Karpas-422 (cell line): Measurements from ENCODE around the gene GLA. TPM values are rescaled to one million over a fixed set of nuclear protein-coding genes. Genes with fewer than 3 reads are reported as not detected.

Experiments used
- DNase-seq: peaks from one replicate; pipeline ENCODE4 v3.0.0-alpha.2; 2015
- H2AFZ ChIP-seq: fragments of 200-600 bp; sonication (generic); 2 replicates; pipeline ENCODE4 v1.6.1; 2014; ENCODE audit warnings: antibody characterized with exemption, low read length, mixed read lengths
- H3K27ac ChIP-seq: fragments of 200-600 bp; sonication (generic); 2 replicates; pipeline ENCODE4 v1.5.1; 2014; ENCODE audit warnings: mild to moderate bottlenecking, low read length, moderate library complexity
- H3K27me3 ChIP-seq: fragments of 200-600 bp; sonication (generic); 2 replicates; pipeline ENCODE4 v1.6.1; 2014; ENCODE audit warnings: low read length, mixed read lengths
- H3K36me3 ChIP-seq: fragments of 200-600 bp; sonication (generic); 2 replicates; pipeline ENCODE4 v1.6.1; 2014; ENCODE audit warnings: low read length, mixed read lengths; ENCODE audit not compliant: insufficient read depth
- H3K4me1 ChIP-seq: fragments of 200-600 bp; sonication (generic); 2 replicates; pipeline ENCODE4 v1.6.1; 2014; ENCODE audit warnings: mild to moderate bottlenecking, low read length, mixed read lengths
- H3K4me2 ChIP-seq: fragments of 200-600 bp; sonication (generic); 2 replicates; pipeline ENCODE4 v1.6.1; 2014; ENCODE audit warnings: low read length, low read depth, mild to moderate bottlenecking; ENCODE audit not compliant: poor library complexity, severe bottlenecking
- H3K4me3 ChIP-seq: fragments of 200-600 bp; sonication (generic); 2 replicates; pipeline ENCODE4 v1.5.1; 2014; ENCODE audit warnings: mild to moderate bottlenecking, antibody characterized with exemption, low read length, mixed read lengths
- H3K79me2 ChIP-seq: fragments of 200-600 bp; sonication (generic); 2 replicates; pipeline ENCODE4 v1.6.1; 2014; ENCODE audit warnings: mild to moderate bottlenecking, low read length, mixed read lengths
- H3K9ac ChIP-seq: fragments of 200-600 bp; sonication (generic); 2 replicates; pipeline ENCODE4 v1.6.0; 2014; ENCODE audit warnings: low read length
- H3K9me2 ChIP-seq: fragments of 200-600 bp; sonication (generic), shearing (Covaris generic); replicated peaks from 2 replicates; pipeline ENCODE4 v1.6.0; 2014; ENCODE audit warnings: mild to moderate bottlenecking, low read length, moderate library complexity; ENCODE audit not compliant: insufficient read depth
- H3K9me3 ChIP-seq: fragments of 300-700, 200-600 bp; sonication (generic); 2 replicates; pipeline ENCODE4 v1.6.1; 2014; ENCODE audit warnings: low read length, mixed read lengths
- H4K20me1 ChIP-seq: fragments of 200-600 bp; sonication (generic); 2 replicates; pipeline ENCODE4 v1.6.1; 2014; ENCODE audit warnings: mild to moderate bottlenecking, antibody characterized with exemption, low read length, low read depth; ENCODE audit not compliant: insufficient read depth
- total RNA-seq: library from RNA; depleted of rRNA; stranded (reverse); fragments of >200 nt; shearing (Covaris generic); gene quantifications from 2 replicates; pipeline ENCODE4 v1.2.3, GENCODE V29; 2014; ENCODE audit warnings: low replicate concordance; rRNA removed

GLA gene
- total RNA-seq, 1 experiment from 2014 or later = 30.1 TPM

- DNase-seq = no peak
- Histone ChIP-seq H3K9ac (no peak overlapping the region), H3K4me2 (no peak overlapping the region), H3K9me3 (no peaks in the 10 kb centered on the region), H3K4me1 (peaks cover 16% of the 10 kb centered on the region), H2AFZ (no peak overlapping the region), H3K9me2 (no peaks in the 10 kb centered on the region), H3K27me3 (no peaks in the 10 kb centered on the region), H3K27ac (no peak overlapping the region), H3K36me3 (peaks cover 22% of the 10 kb centered on the region), H3K79me2 (no peaks in the 10 kb centered on the region), H4K20me1 (no peaks in the 10 kb centered on the region), H3K4me3 (no peak overlapping the region)
Measured at GRCh38 chrX:101360390-101360789, 47.3 kb downstream of the GLA start.

- Histone ChIP-seq H3K79me2 (no peaks in the 10 kb centered on the region), H3K27me3 (no peaks in the 10 kb centered on the region), H3K9me2 (no peaks in the 10 kb centered on the region), H3K4me2 (no peak overlapping the region), H3K9me3 (no peaks in the 10 kb centered on the region), H3K36me3 (peaks cover 21% of the 10 kb centered on the region), H3K4me1 (peaks cover 12% of the 10 kb centered on the region), H2AFZ (no peak overlapping the region), H3K27ac (no peak overlapping the region), H4K20me1 (no peaks in the 10 kb centered on the region), H3K4me3 (no peak overlapping the region), H3K9ac (no peak overlapping the region)
- no peak for DNase-seq
Measured at GRCh38 chrX:101359966-101360365, 47.8 kb downstream of the GLA start.

GRCh38 chrX:101357166-101357795, 50.4 kb downstream of the GLA start:
- Histone ChIP-seq H2AFZ (no peak overlapping the region), H3K9ac (no peak overlapping the region), H3K4me3 (no peak overlapping the region), H4K20me1 (no peaks in the 10 kb centered on the region), H3K36me3 (peaks cover 31% of the 10 kb centered on the region), H3K9me2 (no peaks in the 10 kb centered on the region), H3K79me2 (no peaks in the 10 kb centered on the region), H3K9me3 (no peaks in the 10 kb centered on the region), H3K4me2 (no peak overlapping the region), H3K27me3 (no peaks in the 10 kb centered on the region), H3K4me1 (peaks cover 11% of the 10 kb centered on the region), H3K27ac (peak overlapping the region; percentile 63; the same call in 1 of the 2 replicates)
- no peak for DNase-seq

- DNase-seq = no peak
- Histone ChIP-seq H3K27ac (peak overlapping the region; percentile 35), H3K9ac (peak overlapping the region; percentile 83), H3K36me3 (peaks cover 22% of the 10 kb centered on the region; the same call in 1 of the 2 replicates), H3K27me3 (no peaks in the 10 kb centered on the region), H3K79me2 (peaks cover 22% of the 10 kb centered on the region), H3K4me3 (peak overlapping the region; percentile 71), H3K9me2 (no peaks in the 10 kb centered on the region), H3K4me1 (peaks cover 23% of the 10 kb centered on the region), H3K9me3 (no peaks in the 10 kb centered on the region), H2AFZ (no peak overlapping the region), H3K4me2 (peak overlapping the region; percentile 76), H4K20me1 (no peaks in the 10 kb centered on the region)
Measured at GRCh38 chrX:101349193-101349562, 58.5 kb downstream of the GLA start.

GRCh38 chrX:101348452-101349192, 59.1 kb downstream of the GLA start, which contains the start of gene TIMM8A:
TSS of gene TIMM8A (minus strand) at chrX:101348742. CDS start at chrX:101348664, 78 bp downstream.
- peak; percentile 90 for DNase-seq
- H3K27ac ChIP-seq = peak within 1 kb of the TSS; percentile 60
- peak within 1 kb of the TSS; percentile 71 for H3K4me3 ChIP-seq
- H4K20me1 ChIP-seq = no peaks in the 10 kb centered on the region
- peak within 1 kb of the TSS; percentile 83 for H3K9ac ChIP-seq
- H3K79me2 ChIP-seq = peaks cover 22% of the 10 kb centered on the region
- H3K4me2 ChIP-seq = peak within 1 kb of the TSS; percentile 76
- no peaks in the 10 kb centered on the region for H3K9me2 ChIP-seq
- H3K9me3 ChIP-seq = no peaks in the 10 kb centered on the region
- H3K4me1 ChIP-seq = peaks cover 23% of the 10 kb centered on the region
- H3K27me3 ChIP-seq = no peaks in the 10 kb centered on the region
- peaks cover 22% of the 10 kb centered on the region; the same call in 1 of the 2 replicates for H3K36me3 ChIP-seq
- peak within 1 kb of the TSS; percentile 37; the same call in 1 of the 2 replicates for H2AFZ ChIP-seq

- H3K9me3 ChIP-seq = no peaks in the 10 kb centered on the region
- peak overlapping the region; percentile 60; the same call in 1 of the 2 replicates for H3K27ac ChIP-seq
- H2AFZ ChIP-seq = no peak overlapping the region
- H3K9ac ChIP-seq = peak overlapping the region; percentile 83
- H4K20me1 ChIP-seq = no peaks in the 10 kb centered on the region
- peaks cover 22% of the 10 kb centered on the region for H3K79me2 ChIP-seq
- H3K9me2 ChIP-seq = no peaks in the 10 kb centered on the region
- peaks cover 16% of the 10 kb centered on the region; the same call in 1 of the 2 replicates for H3K36me3 ChIP-seq
- no peaks in the 10 kb centered on the region for H3K27me3 ChIP-seq
- H3K4me3 ChIP-seq = peak overlapping the region; percentile 71
- H3K4me1 ChIP-seq = peaks cover 23% of the 10 kb centered on the region
- DNase-seq = no peak
- peak overlapping the region; percentile 76 for H3K4me2 ChIP-seq
Measured at GRCh38 chrX:101347859-101348451, 59.8 kb downstream of the GLA start.

Other genes with a start within 250 kb of the GLA start
- 0.04 TPM in 2 replicates for gene DRP2, start 188.1 kb downstream of the GLA start, total RNA-seq
- not detected in 2 replicates for gene TAF7L, start 116.6 kb downstream of the GLA start, total RNA-seq
- 3.5 and 10.3 TPM in 2 replicates for gene TIMM8A, start 59.2 kb downstream of the GLA start, total RNA-seq
- gene BTK, start 21.7 kb downstream of the GLA start, total RNA-seq = 81.6 and 94.2 TPM in 2 replicates
- gene RPL36A, start 16.9 kb downstream of the GLA start, total RNA-seq = 1,280 and 3,178 TPM in 2 replicates
- gene HNRNPH2, start 297 bp upstream of the GLA start, total RNA-seq = 34.8 and 55.4 TPM in 2 replicates
- 0.94 and 5.9 TPM in 2 replicates for gene ARMCX4, start 77.5 kb upstream of the GLA start, total RNA-seq
- not detected in 2 replicates for gene ARMCX1, start 142.6 kb upstream of the GLA start, total RNA-seq
- 43.1 and 57.2 TPM in 2 replicates for gene ARMCX6, start 210.1 kb upstream of the GLA start, total RNA-seq
- 21.4 and 22.2 TPM in 2 replicates for gene ARMCX3, start 215.2 kb upstream of the GLA start, total RNA-seq